ENCODE measurements around the gene WHRN. TPM values are rescaled to one million over a fixed set of nuclear protein-coding genes. Genes with fewer than 3 reads are reported as not detected.

The WHRN gene
- total and polyA plus RNA-seq, 9 of the 15 experiments (the other 6 are each of a cell fraction or from before 2014, with no cell fraction given) = 0.31 to 14.1 (median 3.0) TPM

DNA sequence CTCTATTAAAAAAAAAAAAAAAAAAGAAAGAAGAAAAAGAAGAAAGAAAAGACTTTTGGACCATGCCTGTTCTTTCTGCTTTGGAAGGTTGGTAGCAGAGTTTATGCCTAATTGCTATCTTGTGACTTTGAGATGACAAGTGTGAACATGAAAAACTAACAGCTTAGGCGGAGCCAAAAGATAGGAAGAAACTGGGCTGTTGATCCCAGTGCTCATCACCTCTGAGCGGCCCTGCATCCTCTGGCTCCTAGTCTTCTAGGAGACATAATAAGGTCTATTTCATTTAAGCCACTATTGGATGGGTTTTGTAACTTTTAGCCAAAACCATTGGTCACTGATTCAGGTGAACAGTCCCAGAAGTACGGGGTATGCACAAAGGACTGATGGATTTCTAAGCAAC lies 47.9 kb upstream of the WHRN start:
- Histone ChIP-seq H3K4me3 (no peak overlapping the region), H4K20me1 (replicated peaks; ENCODE audit: control insufficient read depth, insufficient read depth, low read length) (no peaks in the 10 kb centered on the region), H3K36me3 (ENCODE audit: control insufficient read depth, insufficient read depth, low read length) (no peaks in the 10 kb centered on the region), H3K79me2 (ENCODE audit: control insufficient read depth, insufficient read depth, low read length) (no peaks in the 10 kb centered on the region), H3K9me3 (replicated peaks; ENCODE audit: control insufficient read depth, insufficient read depth, low read depth, low read length) (no peaks in the 10 kb centered on the region; the same call in 1 of the 2 replicates), H3K27me3 (ENCODE audit: control insufficient read depth in 2 of 2, insufficient read depth in 2 of 2, low read length in 2 of 2) (peaks cover 11 to 12% of the 10 kb centered on the region in 2 experiments; a peak in 4 of 5 replicates), H2AFZ (ENCODE audit: low read depth, low read length) (no peak overlapping the region), H3K4me1 (replicated peaks in 1 of 2; ENCODE audit: control insufficient read depth in 2 of 2, insufficient read depth in 2 of 2, low read length in 2 of 2) (peaks cover 0 to 17% of the 10 kb centered on the region in 2 experiments; a peak in 3 of 5 replicates), H3K9me1 (ENCODE audit: control insufficient read depth, insufficient read depth, low read length) (no peaks in the 10 kb centered on the region), H3K4me2 (ENCODE audit: insufficient read depth, low read length) (no peak overlapping the region), H3K9ac (ENCODE audit: insufficient read depth in 1 of 2, low read depth in 2 of 2, low read length in 2 of 2) (no peak overlapping the region), H3K27ac (ENCODE audit: extremely low read depth, low read depth, low read length) (no peak overlapping the region)
- ChIA-PET CTCF (ENCODE audit: low intra/inter-chr PET ratio) (no interaction called here), POLR2A (no interaction called here)
- DNase-seq (ENCODE audit: extremely low read depth in 1 of 4, low spot score in 3 of 4) = no peak
- TF ChIP-seq GABPB1 (CRISPR knock-in tag; IDR thresholded peaks at IDR 0.05) = no peak
- no peak for TF ChIP-seq BMI1 (IDR thresholded peaks at IDR 0.05; ENCODE audit: low read length)
- no peak for TF ChIP-seq FOXK1 (CRISPR knock-in tag; IDR thresholded peaks at IDR 0.05; ENCODE audit: borderline replicate concordance)
- no peak for TF ChIP-seq EZH2 (IDR thresholded peaks at IDR 0.05; ENCODE audit: borderline replicate concordance, low read depth, low read length)
- TF ChIP-seq ZNF445 (CRISPR knock-in tag; IDR thresholded peaks at IDR 0.05; ENCODE audit: low read depth) = no peak
- no peak for TF ChIP-seq ELF1 (tag; IDR thresholded peaks at IDR 0.05)
- TF ChIP-seq NONO (IDR thresholded peaks at IDR 0.05; ENCODE audit: low read depth in 2 of 2, low read length in 1 of 2) = no peak
- TF ChIP-seq ASH1L (IDR thresholded peaks at IDR 0.05; ENCODE audit: borderline replicate concordance, low read depth, partially characterized antibody) = no peak
- no peak for TF ChIP-seq ZNF561 (CRISPR knock-in tag; conservative IDR thresholded peaks at IDR 0.05)
- no peak for TF ChIP-seq E2F3 (CRISPR knock-in tag; IDR thresholded peaks at IDR 0.05)
- TF ChIP-seq ZNF699 (CRISPR knock-in tag; IDR thresholded peaks at IDR 0.05; ENCODE audit: insufficient replicate concordance) = no peak
- BruUV-seq (replicated peaks) = no TSS peak
- intact Hi-C loops (cut with micrococcal nuclease) (no loop called here), in situ Hi-C loops (cut with MboI) (no loop called here)
- ATAC-seq = no peak
- no peak for FAIRE-seq
- 36% methylated on average over 3 of the region's 3 CpGs for WGBS (ENCODE audit: insufficient coverage, low coverage, missing lambda C conversion rate)

Measured in K562 (cell line).